ENCODE measurements around the gene MRPL39.

- no peak for TF ChIP-seq EP300 (IDR thresholded peaks at IDR 0.05)
- TF ChIP-seq POLR2A (IDR thresholded peaks at IDR 0.05) = no peak
Observed at GRCh38 chr21:25566645-25567044, 40.6 kb downstream of the MRPL39 start.
